Hematopoietic multipotent progenitor cell treated with erythropoietin and hydrocortisone succinate and interleukin-3 and kit ligand, for 8 days (in vitro differentiated cells): ENCODE measurements around the gene ZNG1C.
"Not testable (repeated sequence)": the region's sequence is repeated elsewhere in the genome, so short reads cannot be mapped to it uniquely, and the experiment has no call there.

Experiments used
- DNase-seq: peaks from one replicate; pipeline ENCODE4 v3.0.0-alpha.2; 2015

The ZNG1C gene

GRCh38 chr9:68241683-68242082 is at the start of gene ZNG1C:
TSS of gene ZNG1C (plus strand) at chr9:68241983. CDS start at chr9:68242032, 49 bp downstream.
- DNase-seq = not testable (repeated sequence)

- DNase-seq = not testable (repeated sequence)
Measured at GRCh38 chr9:68242437-68242836, 654 bp downstream of the ZNG1C start.

GRCh38 chr9:68281041-68281440 is 39.3 kb downstream of the ZNG1C start:
- DNase-seq = not testable (repeated sequence)

GRCh38 chr9:68302567-68302966 is 60.8 kb downstream of the ZNG1C start, which contains the start of gene FOXD4L3:
TSS of gene FOXD4L3 (plus strand) at chr9:68302867. CDS start at chr9:68302952, 85 bp downstream.
- DNase-seq = not testable (repeated sequence)

GRCh38 chr9:68303771-68304170 is 62.0 kb downstream of the ZNG1C start:
- DNase-seq = not testable (repeated sequence)

DNA sequence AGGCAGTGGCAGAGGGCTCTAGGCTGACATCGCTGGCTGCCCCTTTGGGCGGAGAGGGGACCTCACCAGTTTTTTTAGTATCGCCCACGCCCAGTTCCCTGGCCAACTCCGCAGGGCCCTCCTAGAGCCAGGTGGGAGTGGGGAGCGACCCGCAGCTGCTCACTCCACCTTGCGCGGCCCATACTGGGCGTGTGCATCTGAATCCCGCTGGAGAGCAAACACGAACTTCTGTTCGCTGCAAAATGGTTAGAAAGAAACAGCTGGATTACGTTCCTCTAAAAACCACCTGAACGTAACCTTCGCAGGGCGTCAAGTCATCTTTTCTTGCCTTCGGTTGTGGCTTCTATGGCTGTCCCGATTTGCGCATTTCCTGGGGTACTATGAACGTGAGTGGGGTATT is 62.4 kb downstream of the ZNG1C start:
- not testable (repeated sequence) for DNase-seq

GRCh38 chr9:68304777-68305176 is 63.0 kb downstream of the ZNG1C start:
- not testable (repeated sequence) for DNase-seq

- not testable (repeated sequence) for DNase-seq
Measured at GRCh38 chr9:68305680-68306285, 64.0 kb downstream of the ZNG1C start.

DNA sequence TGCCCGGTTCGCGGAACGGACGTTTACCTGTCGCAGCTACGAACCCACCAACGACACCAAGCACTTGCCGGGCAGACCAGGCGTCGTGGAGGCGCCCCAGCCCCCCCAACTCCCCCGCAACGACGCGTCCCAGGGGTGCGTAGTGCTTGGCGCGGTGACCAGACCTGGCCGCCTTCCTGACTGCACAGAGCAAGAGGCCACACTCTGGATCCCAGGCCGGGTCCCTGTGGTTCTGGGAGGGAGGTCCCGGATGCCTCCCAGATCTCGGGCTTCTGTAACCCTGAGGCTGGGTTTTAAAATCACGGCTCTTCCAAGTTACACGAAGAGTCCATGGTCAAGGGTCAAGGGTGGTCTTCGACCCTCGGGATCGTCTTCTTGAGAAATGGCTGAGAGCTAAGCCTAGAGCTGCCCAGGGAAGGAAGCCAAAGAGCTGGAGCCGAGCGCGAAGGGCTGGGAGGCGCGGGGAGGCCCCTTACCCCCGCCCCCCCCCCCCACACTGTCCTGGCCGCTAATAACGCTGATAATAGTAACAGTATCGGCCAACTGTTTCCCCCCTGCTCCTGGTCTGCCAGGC is 64.7 kb downstream of the ZNG1C start:
- not testable (repeated sequence) for DNase-seq

DNA sequence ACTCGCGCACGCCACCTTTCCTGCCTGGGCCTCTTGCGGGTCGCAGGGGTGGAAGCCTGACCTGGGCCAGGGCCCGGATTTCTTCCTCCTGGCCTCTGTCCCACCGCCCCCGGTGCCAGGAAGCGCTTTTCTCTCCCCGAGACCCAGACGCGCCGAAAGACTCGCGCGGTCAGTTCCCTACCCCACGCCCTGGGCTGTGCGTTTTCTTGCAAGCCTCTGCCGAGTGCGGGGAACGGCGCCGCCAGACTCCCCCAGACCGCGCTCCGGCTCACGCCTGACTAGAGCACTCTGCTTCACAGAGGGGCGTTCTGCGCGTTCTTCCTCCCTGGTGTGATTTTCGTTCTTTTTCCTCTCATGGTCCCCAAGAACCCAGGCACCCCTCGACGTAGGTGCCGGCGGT is 65.3 kb downstream of the ZNG1C start:
- not testable (repeated sequence) for DNase-seq

DNA sequence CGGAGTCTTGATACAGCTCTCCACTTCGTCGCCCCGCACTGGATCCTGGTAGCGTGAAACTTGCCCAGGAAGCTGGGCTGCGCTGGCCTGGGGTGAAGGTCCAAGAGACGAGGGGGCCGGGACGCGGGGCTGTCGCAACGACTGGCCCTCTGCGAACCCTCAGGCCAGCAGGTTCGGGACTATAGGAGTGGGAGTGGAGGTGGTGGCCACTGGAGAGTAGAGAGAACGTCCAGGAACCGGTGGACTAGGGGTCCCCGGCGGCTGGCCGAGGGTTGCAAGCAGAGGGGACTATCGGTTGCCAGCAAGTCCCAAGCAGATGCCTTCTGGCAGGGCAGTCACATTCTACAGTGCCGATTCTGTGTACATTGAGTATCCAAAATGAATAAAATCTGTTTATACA is 65.9 kb downstream of the ZNG1C start:
- not testable (repeated sequence) for DNase-seq

- not testable (repeated sequence) for DNase-seq
Measured at GRCh38 chr9:68311208-68311607, 69.4 kb downstream of the ZNG1C start.

- not testable (repeated sequence) for DNase-seq
Measured at GRCh38 chr9:68318209-68318608, 76.4 kb downstream of the ZNG1C start.

- not testable (repeated sequence) for DNase-seq
Measured at GRCh38 chr9:68323749-68324148, 82.0 kb downstream of the ZNG1C start.

DNA sequence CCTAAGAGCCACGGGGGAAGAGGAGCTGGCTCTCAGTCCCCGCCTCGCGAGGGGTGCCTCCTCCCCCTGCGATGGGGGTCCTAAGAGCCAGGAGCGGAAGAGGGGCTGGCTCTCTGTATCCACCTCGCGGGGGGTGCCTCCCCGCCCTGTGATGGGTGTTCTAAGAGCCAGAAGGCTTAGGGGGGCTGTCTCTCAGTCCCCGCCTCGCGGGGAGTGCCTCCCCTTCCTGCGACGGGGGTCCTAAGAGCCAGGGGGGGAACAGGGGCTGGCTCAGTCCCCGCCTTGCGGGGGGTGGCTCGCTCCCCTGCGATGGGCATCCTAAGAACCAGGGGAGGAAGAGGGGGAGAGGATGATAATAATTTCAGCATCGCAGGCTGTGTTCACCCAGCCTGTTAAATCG is 82.7 kb downstream of the ZNG1C start:
- DNase-seq = not testable (repeated sequence)

GRCh38 chr9:68329106-68329505 is 87.3 kb downstream of the ZNG1C start:
- DNase-seq = not testable (repeated sequence)

DNA sequence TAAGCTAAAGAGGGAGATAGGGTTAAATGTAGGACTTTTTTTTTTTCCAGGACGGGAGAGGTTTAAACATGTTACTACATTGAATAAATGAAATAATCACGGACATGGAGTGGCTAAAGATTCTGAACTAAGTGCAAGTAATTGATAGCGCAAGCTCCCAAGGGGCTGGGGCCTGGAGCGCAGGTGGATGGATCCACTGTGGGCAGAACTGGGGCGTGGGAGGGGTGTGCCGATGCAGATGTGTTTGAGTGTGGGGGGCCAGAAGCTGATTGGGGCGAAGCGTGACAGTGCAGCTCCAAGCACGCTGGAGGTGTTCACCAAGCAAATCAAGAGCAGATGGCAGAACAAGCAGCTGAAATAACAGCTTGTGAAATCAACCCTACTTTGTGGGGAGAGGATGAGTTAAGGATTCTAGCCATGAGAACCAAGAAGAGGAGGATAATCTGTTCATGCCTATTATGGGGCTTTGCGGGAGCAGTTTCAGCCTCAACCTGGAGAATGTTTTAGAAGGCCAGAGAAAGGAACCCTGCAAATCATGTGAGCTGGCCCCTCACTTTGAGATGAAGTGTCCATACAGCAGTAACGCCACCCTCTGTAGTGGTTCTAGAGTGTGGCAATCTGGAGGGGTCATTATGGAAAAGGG is 88.9 kb downstream of the ZNG1C start:
- not testable (repeated sequence) for DNase-seq

DNA sequence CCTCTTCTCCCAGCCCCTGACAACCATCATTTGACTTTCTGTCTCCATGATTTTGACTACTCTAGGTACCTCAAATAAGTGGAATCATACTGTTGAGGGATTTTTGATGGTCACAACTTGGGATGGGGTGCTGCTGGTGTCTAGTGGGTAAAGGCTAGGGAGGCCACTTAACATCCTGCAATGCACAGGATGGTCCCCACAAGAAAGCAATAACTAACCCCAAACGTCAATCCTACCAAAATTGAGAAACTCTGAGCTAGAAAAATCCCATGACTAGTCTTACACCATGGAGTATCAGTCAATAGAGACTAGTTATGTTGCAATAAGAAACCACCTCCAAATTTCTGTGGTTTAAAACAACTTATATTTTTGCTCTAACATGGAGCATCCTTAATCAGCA is 90.3 kb downstream of the ZNG1C start:
- DNase-seq = not testable (repeated sequence)

DNA sequence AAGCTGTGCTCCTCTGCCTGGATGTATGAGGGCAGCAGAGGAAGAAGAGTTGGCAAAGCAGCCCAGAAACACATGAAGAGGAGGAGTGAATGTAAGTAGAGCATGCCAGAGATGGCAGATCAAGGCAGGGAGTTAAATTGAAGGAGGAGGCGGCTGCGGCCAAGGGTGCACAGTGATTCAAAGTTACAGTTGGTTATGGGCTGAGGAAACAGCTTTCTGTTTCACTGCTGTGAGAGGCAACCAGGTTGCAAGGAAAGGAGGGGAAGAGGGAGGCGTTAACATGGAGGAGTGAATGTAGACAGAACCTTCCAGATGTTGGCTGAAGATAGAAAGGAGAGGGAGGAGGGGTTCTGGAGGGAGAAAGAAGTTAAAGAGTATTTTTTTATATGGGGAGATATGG is 94.2 kb downstream of the ZNG1C start:
- not testable (repeated sequence) for DNase-seq

GRCh38 chr9:68336639-68337339 is 95.0 kb downstream of the ZNG1C start:
- DNase-seq = not testable (repeated sequence)

DNA sequence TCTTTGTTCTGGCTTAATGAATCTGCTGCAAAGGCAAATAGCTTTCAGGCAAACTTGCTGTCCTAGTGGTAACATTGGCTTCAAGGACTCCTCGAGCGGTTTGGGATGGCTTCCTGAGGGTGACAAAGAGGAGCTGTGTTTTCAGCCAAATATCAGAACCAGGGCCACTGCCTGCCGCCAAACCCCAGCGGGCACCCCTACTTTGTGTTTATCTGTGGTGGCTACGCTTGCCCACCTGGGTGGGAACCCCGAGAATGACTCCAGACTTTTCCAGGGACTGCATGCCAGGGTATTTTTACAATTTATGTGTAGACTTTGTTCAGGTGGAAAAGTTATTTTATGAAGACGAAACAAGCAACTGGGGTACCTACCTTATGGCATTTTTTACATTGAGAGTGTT is 96.2 kb downstream of the ZNG1C start:
- DNase-seq = not testable (repeated sequence)

DNA sequence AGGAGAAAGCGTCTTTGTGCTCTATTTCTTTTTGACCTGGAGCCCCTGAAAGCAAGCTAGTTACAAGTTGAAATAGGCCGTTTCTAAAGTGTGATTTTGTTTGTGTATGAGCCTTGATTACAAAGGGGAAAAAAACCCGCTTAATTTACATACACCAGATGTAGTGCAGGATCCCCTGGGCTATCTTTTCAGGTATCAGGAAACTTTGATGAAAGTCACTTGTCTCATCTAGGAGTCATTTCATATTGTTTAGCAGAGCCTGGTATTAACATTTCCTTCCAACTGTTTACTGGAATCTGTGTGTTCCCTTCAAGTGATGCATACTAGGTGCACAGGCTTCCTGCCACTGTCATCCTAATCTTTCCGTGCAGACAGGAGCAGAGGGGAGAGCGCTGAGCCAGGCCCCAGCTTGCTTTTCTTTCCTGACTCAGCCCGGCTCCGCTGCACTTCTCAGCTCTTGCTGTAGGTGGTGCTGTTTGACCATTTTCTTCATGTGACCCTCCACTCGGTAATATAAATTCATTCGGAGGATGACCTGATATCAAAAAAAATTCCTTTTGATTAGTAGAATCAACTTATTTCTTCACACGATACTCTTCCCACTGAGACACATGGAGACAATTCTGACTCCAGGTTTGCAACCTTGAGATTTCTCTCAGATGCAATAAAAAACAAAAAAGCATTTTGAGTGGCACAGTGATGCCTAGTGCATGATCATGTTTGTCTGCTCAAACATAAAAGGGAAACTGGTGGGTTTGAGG is 100.7 kb downstream of the ZNG1C start:
- DNase-seq = not testable (repeated sequence)

DNA sequence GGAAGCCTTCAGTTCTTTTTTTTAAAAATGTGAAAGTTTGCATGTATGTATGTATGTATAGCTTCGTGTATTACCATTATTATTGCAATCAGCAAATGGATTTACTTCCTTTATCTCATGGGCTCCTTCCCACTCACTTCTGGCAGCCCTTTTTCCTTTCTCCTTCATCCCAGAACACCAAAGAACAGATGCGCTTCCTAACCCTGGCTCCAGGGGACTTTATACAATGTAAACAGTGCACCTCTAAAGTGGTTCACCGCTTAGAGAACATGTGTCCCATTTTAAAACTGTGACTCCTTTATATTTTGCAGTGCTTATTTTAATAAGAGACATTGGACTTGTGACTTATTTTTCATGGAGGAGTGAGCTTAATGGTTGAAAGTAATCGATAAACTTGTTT is 101.5 kb downstream of the ZNG1C start:
- not testable (repeated sequence) for DNase-seq
